AG09319 (cell line): ENCODE measurements around the gene MRPL32.

ENCODE experiments used
- DNase-seq: peaks from one replicate; pipeline ENCODE4 v3.0.0-alpha.2; 2010; ENCODE audit warnings: low read depth; ENCODE audit errors: extremely low read depth
- TF ChIP-seq, protein P1 (sequence below): IDR thresholded peaks from 2 replicates; pipeline ENCODE4 v1.5.1; 2011; ENCODE audit warnings: low read depth, mild to moderate bottlenecking, inconsistent platforms, low read length, moderate library complexity

Gene MRPL32

GRCh38 chr7:42972699-42973500 is 40.7 kb downstream of the MRPL32 start:
- DNase-seq: peak; percentile 92
- TF ChIP-seq, protein P1, sequence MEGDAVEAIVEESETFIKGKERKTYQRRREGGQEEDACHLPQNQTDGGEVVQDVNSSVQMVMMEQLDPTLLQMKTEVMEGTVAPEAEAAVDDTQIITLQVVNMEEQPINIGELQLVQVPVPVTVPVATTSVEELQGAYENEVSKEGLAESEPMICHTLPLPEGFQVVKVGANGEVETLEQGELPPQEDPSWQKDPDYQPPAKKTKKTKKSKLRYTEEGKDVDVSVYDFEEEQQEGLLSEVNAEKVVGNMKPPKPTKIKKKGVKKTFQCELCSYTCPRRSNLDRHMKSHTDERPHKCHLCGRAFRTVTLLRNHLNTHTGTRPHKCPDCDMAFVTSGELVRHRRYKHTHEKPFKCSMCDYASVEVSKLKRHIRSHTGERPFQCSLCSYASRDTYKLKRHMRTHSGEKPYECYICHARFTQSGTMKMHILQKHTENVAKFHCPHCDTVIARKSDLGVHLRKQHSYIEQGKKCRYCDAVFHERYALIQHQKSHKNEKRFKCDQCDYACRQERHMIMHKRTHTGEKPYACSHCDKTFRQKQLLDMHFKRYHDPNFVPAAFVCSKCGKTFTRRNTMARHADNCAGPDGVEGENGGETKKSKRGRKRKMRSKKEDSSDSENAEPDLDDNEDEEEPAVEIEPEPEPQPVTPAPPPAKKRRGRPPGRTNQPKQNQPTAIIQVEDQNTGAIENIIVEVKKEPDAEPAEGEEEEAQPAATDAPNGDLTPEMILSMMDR: no peak

- TF ChIP-seq, protein P1: no peak
- DNase-seq: no peak
These were observed 44.2 kb downstream of the MRPL32 start for GRCh38 chr7:42976371-42976770.

DNA sequence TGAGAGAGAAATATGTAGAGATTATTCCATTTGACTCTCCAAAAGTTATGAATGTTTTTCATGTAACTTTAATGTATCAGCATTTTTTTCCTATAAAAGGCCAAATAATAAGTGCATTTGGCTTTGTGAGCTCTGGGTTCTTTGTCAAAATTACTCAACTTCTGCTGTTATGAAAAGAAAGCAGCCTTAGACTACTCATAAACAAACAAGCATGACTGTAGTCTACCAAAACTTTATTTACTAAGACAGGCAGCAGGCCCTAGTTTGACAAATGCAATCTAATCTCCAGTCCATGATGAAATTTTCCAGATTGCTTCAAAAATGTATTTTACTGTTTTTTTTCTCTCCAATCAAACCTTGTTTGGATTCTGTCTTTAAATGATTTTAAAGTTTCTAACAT is 46.3 kb downstream of the MRPL32 start:
- DNase-seq: no peak
- TF ChIP-seq, protein P1: no peak

GRCh38 chr7:42980084-42980483 is 47.9 kb downstream of the MRPL32 start:
- DNase-seq: no peak
- TF ChIP-seq, protein P1: no peak

DNA sequence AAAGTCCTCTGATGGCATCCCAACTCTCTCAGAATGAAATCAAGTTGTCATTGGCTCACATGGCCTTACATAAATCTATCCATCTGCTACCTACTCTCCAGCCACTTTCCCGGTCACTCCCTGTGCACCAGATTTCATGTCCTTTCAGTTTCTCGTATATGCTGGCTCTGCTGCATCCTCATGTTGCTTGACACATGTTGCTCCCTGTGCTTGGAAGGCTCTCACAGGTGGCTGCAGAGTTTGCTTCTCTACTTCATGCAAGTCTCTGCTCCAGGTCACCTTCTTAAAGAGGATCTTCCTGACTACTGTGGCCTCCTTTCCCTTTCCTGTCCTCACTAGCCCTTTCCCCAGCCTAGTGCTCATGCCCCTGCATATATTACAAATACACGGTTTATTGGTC is 48.3 kb downstream of the MRPL32 start:
- no peak for DNase-seq
- TF ChIP-seq, protein P1: no peak

- TF ChIP-seq, protein P1: no peak
- no peak for DNase-seq
These were observed 49.4 kb downstream of the MRPL32 start for GRCh38 chr7:42981601-42982000.

DNA sequence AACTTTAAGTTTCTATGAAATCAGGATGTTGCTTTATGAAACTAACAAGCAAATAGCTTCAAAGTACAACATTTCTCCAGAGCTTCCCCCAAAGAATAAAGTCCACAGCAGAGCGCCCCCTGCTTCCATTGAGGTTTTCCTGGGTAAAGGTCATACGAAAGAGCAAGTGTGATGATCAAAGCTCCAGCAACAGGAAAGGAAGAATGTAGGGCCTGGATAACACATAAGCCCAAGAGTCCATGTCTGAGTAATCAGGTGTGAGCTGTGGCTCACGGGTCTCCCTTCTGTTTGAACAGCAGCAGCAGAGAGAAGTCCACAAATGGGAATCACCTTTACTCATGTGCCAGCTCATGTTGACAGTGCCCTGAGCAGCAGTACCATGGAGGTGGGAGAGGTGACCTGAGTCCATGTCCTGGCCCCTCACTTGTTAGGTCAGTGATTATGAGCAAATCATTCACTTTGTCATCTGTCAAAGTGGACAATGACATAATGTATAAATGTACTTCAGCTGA is 50.5 kb downstream of the MRPL32 start:
- DNase-seq: no peak
- TF ChIP-seq, protein P1: no peak
